ENCODE results near the gene MBD1. TPM values are rescaled to one million over a fixed set of nuclear protein-coding genes. Genes with fewer than 3 reads are reported as not detected.
"Not testable (repeated sequence)": the region's sequence is repeated elsewhere in the genome, so short reads cannot be mapped to it uniquely, and the experiment has no call there.

Gene MBD1
- total RNA-seq, 1 donor from 2014 or later: 87.2 TPM

GRCh38 chr18:50298443-50299284 is 17.3 kb upstream of the MBD1 start:
- Mint-ChIP-seq H3K27me3 (ENCODE audit: low read depth) (peaks cover 2% of the 10 kb centered on the region), H3K4me3 (no peak overlapping the region), H3K4me1 (peaks cover 15% of the 10 kb centered on the region), H3K9me3 (no peaks in the 10 kb centered on the region), H3K36me3 (no peaks in the 10 kb centered on the region), H3K27ac (no peak overlapping the region)
- no peak for DNase-seq (ENCODE audit: low spot score in 2 of 2, unreplicated experiment in 2 of 2)
- no peak for TF ChIP-seq CTCF (IDR thresholded peaks at IDR 0.05; ENCODE audit: unreplicated experiment)

GRCh38 chr18:50297621-50298442 is 16.5 kb upstream of the MBD1 start:
- DNase-seq (ENCODE audit: low spot score in 2 of 2, unreplicated experiment in 2 of 2): no peak
- no peaks in the 10 kb centered on the region for H3K36me3 Mint-ChIP-seq
- no peak for TF ChIP-seq CTCF (IDR thresholded peaks at IDR 0.05; ENCODE audit: unreplicated experiment)
- no peak overlapping the region for H3K27ac Mint-ChIP-seq
- H3K4me1 Mint-ChIP-seq: peaks cover 15% of the 10 kb centered on the region
- H3K9me3 Mint-ChIP-seq: no peaks in the 10 kb centered on the region
- peaks cover 2% of the 10 kb centered on the region for H3K27me3 Mint-ChIP-seq (ENCODE audit: low read depth)
- peak overlapping the region; percentile 70 for H3K4me3 Mint-ChIP-seq

- no peak for TF ChIP-seq CTCF (IDR thresholded peaks at IDR 0.05; ENCODE audit: unreplicated experiment)
- no peaks in the 10 kb centered on the region for H3K9me3 Mint-ChIP-seq
- DNase-seq (ENCODE audit: low spot score in 2 of 2, unreplicated experiment in 2 of 2): no peak
- no peak overlapping the region for H3K27ac Mint-ChIP-seq
- no peaks in the 10 kb centered on the region for H3K36me3 Mint-ChIP-seq
- peaks cover 5% of the 10 kb centered on the region for H3K4me1 Mint-ChIP-seq
- peaks cover 2% of the 10 kb centered on the region for H3K27me3 Mint-ChIP-seq (ENCODE audit: low read depth)
- no peak overlapping the region for H3K4me3 Mint-ChIP-seq
These were observed 11.7 kb upstream of the MBD1 start for GRCh38 chr18:50293039-50293438.

GRCh38 chr18:50289108-50289443 is 7.8 kb upstream of the MBD1 start:
- H3K4me3 Mint-ChIP-seq: peak overlapping the region; percentile 50
- no peak for DNase-seq (ENCODE audit: low spot score in 2 of 2, unreplicated experiment in 2 of 2)
- peak overlapping the region; percentile 65 for H3K27ac Mint-ChIP-seq
- peaks cover 16% of the 10 kb centered on the region for H3K4me1 Mint-ChIP-seq
- no peaks in the 10 kb centered on the region for H3K27me3 Mint-ChIP-seq (ENCODE audit: low read depth)
- no peak for TF ChIP-seq CTCF (IDR thresholded peaks at IDR 0.05; ENCODE audit: unreplicated experiment)
- no peaks in the 10 kb centered on the region for H3K9me3 Mint-ChIP-seq
- H3K36me3 Mint-ChIP-seq: peaks cover 7% of the 10 kb centered on the region

GRCh38 chr18:50288348-50289107 is 7.2 kb upstream of the MBD1 start:
- H3K36me3 Mint-ChIP-seq: peaks cover 12% of the 10 kb centered on the region
- H3K4me3 Mint-ChIP-seq: peak overlapping the region; percentile 96
- H3K27me3 Mint-ChIP-seq (ENCODE audit: low read depth); DNase-seq (ENCODE audit: low spot score in 2 of 2, unreplicated experiment in 2 of 2); H3K9me3 Mint-ChIP-seq: not testable (repeated sequence)
- peaks cover 16% of the 10 kb centered on the region for H3K4me1 Mint-ChIP-seq
- H3K27ac Mint-ChIP-seq: peak overlapping the region; percentile 100

Measured in mesothelial cell of epicardium (in vitro differentiated cells).